Mesodermal cell (in vitro differentiated cells): Measurements from ENCODE around the gene KLHL29.

ENCODE experiments used
- H3K27ac ChIP-seq: 2 replicates; pipeline ENCODE4 v1.7.0; 2013; ENCODE audit warnings: mild to moderate bottlenecking, low read depth, low read length, moderate library complexity; ENCODE audit not compliant: severe bottlenecking
- H3K36me3 ChIP-seq: 2 replicates; pipeline ENCODE4 v1.7.1; 2013; ENCODE audit warnings: mild to moderate bottlenecking, low read length, moderate library complexity; ENCODE audit not compliant: control insufficient read depth, insufficient read depth
- H3K4me1 ChIP-seq: one replicate; pipeline ENCODE4 v1.7.1; 2013; ENCODE audit warnings: mild to moderate bottlenecking, low read length; ENCODE audit not compliant: insufficient read depth, control insufficient read depth, poor library complexity, severe bottlenecking
- H3K4me3 ChIP-seq: 2 replicates; pipeline ENCODE4 v1.7.0; 2013; ENCODE audit warnings: low read length, control low read depth, mild to moderate bottlenecking; ENCODE audit not compliant: insufficient read depth, poor library complexity, severe bottlenecking; ENCODE audit errors: extremely low read depth
- H3K9me3 ChIP-seq: 2 replicates; pipeline ENCODE4 v1.7.1; 2013; ENCODE audit warnings: mild to moderate bottlenecking, low read length, moderate library complexity; ENCODE audit not compliant: control insufficient read depth
- WGBS, 2 experiments: methylation state at CpG; one replicate each; pipeline ENCODE4 v1.1.5; 2013; ENCODE audit warnings: missing lambda C conversion rate in 2 of 2; ENCODE audit not compliant: insufficient coverage in 2 of 2; 5-methylcytosine and 5-hydroxymethylcytosine counted together

KLHL29 gene

DNA sequence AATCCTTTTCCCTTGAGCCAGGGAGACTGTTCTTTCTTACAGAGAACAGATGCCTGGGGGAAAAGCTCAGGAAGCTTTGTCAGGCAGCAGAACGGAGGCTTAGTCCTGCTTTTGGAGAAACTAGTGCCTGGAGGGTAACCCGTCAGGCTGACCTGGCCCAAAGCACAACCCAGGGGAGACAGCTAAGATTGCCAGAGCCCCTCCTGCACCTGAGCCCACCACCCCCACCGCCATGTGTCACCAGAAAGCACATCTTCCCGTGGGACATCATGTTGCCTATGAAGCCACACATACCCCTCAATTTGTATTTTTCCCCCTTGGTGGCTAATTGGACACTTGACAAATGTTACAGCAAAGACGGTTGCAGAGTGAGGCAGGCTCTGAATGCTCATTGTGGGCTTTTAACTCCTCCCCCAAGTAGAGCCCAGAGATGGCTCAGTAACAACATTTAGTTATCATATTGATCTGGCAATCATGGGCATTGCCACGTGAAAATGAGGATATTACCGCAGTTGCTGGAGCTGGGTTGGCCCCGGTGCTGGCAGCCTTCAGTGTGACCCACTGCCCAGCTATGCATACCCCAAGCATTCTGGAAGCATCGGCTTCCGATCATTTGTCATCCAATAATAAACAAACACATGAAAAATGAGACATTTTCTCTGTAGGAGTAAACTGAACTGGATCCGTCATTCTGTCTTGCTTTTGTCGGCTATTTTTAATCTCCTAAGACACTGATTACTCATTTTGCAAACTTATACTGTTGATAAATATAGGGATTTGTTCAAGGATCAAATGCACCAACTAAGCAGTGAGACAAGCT, 312.5 kb downstream of the KLHL29 start:
- Histone ChIP-seq H3K27ac (no peak overlapping the region), H3K4me3 (no peak overlapping the region), H3K9me3 (peaks cover 5% of the 10 kb centered on the region), H3K4me1 (no peaks in the 10 kb centered on the region), H3K36me3 (peaks cover 33% of the 10 kb centered on the region)
- whole genome bisulfite sequencing, 2 experiments = 84 to 87% methylated on average over 6 to 9 of the region's 12 CpGs

DNA sequence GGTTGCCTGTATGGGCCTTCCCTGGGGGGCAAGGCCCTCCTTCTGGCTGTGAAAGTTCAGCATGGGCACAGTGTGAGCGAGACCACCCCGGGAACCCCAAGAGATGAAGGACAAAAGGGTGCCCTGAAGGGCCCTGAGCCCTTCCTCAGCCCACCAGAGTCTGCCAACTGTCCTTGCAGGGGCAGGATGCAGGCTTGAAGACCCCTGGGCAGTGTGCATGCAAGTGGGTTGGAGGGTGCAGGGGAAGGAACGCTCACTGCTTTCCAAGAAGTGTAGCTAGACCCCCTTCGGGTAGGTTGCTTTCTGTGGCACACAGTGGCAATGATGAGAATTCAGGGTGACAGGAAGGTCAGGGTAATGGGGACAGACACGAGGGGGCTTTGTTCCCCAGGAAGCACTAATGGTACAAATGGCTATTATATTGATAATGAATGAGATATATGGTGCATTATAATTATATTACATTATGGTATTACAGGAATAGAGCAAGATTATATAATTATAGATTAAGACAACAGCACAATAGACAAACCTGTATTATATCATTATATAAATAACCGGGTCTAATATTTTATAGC, 313.2 kb downstream of the KLHL29 start:
- Histone ChIP-seq H3K36me3 (peaks cover 37% of the 10 kb centered on the region), H3K4me3 (no peak overlapping the region), H3K4me1 (no peaks in the 10 kb centered on the region), H3K9me3 (peaks cover 5% of the 10 kb centered on the region), H3K27ac (no peak overlapping the region)
- WGBS, 2 experiments = 89 to 94% methylated on average over 3 to 4 of the region's 6 CpGs

DNA sequence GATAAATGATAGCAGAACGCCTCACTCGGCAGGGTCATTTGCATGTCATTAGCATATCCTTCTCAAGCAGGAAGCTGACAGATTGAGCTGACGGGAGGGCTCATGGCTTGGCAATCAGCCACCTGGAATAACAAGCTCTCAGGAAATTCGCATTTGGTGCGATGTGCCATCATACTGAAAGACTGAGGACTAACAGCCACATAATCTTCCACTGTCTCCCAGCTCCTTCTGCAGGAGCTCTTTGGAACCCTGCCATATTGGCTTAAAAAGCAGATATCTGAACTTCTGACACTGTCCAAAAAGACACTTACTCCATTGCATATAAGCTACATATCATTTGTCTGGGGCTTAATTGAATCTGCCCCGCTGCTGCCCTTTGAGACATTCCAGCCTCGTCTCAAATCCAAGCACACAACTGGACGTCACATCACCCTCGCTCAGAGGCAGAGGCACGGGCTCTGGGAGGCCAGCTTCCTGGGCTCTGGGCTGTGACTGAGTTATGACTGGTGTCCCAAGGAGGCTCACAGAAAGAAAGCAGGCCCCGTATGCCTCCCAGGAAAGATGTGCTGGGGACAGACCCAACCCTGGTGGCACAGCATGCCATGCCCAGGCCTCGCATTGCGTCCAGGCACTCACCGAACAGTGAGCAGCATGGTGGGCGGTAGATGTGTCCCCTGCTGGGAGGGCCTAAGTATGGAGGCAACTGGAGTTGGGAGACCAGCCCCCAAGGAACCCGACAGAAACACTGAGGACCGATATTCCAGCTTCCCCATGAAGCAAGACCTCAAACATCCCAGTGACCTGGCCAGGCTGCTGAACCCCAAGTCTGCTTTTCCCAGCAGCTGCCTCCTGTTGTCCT, 314.0 kb downstream of the KLHL29 start:
- WGBS, 2 experiments = 85 to 91% methylated on average over 15 to 16 of the region's 17 CpGs
- no peak overlapping the region for H3K27ac ChIP-seq
- no peak overlapping the region for H3K4me3 ChIP-seq
- H3K4me1 ChIP-seq = no peaks in the 10 kb centered on the region
- peaks cover 5% of the 10 kb centered on the region for H3K9me3 ChIP-seq
- peaks cover 37% of the 10 kb centered on the region for H3K36me3 ChIP-seq

DNA sequence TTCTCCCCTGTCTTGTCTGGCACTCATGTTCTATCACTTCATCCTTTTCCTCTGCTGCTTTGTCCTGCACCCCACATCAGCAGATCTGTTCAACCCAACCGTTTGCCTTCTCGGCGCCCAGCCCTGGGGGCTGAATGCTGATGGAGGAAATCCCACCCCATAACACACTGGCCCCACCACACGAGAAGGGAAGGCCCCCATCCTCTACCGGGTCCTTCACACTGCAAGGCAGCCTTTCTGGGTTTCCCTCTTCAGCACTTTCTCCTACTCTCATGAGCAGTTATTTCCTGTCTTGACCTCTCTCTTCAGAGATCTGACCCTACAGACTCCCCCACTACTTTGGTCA, 314.6 kb downstream of the KLHL29 start:
- 95 to 96% methylated on average over 4 to 5 of the region's 5 CpGs for WGBS, 2 experiments
- H3K27ac ChIP-seq = no peak overlapping the region
- H3K9me3 ChIP-seq = peaks cover 5% of the 10 kb centered on the region
- peaks cover 37% of the 10 kb centered on the region for H3K36me3 ChIP-seq
- H3K4me3 ChIP-seq = no peak overlapping the region
- H3K4me1 ChIP-seq = no peaks in the 10 kb centered on the region

DNA sequence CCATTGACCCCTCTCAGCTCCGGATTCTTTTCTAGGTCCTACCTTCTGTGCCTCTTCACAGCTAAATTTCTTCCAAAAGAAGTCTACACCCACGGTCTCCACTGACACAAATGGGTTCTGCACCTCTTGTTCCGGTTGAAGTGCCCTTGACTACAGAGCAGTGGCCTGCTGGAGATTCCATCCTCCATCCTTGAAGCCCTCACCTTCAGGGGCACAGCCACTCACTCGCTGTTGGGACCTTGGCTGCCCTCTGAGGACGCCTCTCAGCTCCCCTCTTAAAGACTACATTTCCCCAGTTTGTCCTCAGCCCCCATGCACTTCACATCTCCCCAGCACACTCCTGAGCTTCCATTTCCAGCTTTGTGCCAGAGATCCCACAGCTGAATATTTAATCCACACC, 315.6 kb downstream of the KLHL29 start:
- H3K9me3 ChIP-seq = peaks cover 5% of the 10 kb centered on the region
- H3K36me3 ChIP-seq = peaks cover 32% of the 10 kb centered on the region
- no peak overlapping the region for H3K27ac ChIP-seq
- no peaks in the 10 kb centered on the region for H3K4me1 ChIP-seq
- WGBS, 2 experiments = 82 to 91% methylated on average over 5 of the region's 5 CpGs
- no peak overlapping the region for H3K4me3 ChIP-seq

DNA sequence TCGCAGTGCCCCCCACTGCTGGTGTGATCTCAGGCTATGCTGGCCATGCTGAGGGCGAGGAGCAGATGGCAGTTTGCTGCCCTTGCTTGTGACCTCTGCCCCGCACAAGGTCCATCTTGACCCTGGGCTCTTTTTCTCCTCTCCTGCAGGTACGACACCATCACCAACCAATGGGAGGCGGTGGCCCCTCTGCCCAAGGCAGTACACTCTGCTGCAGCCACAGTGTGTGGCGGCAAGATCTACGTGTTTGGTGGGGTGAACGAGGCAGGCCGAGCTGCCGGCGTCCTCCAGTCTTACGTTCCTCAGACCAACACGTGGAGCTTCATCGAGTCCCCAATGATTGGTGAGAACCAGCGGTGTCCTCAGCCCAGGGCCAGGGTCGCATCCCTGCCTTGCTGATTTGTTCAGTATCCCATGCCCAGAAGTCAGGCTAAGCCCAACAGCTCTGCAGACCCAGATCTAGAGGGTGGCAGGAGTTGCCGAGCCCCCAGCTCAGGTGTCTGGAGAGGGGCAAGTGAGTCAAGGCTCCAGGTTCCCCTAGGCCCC, 318.1 kb downstream of the KLHL29 start:
- Histone ChIP-seq H3K9me3 (peaks cover 5% of the 10 kb centered on the region), H3K4me3 (no peak overlapping the region), H3K4me1 (no peaks in the 10 kb centered on the region), H3K36me3 (peaks cover 20% of the 10 kb centered on the region), H3K27ac (no peak overlapping the region)
- WGBS, 2 experiments = 98% methylated on average over 15 to 16 of the region's 17 CpGs

DNA sequence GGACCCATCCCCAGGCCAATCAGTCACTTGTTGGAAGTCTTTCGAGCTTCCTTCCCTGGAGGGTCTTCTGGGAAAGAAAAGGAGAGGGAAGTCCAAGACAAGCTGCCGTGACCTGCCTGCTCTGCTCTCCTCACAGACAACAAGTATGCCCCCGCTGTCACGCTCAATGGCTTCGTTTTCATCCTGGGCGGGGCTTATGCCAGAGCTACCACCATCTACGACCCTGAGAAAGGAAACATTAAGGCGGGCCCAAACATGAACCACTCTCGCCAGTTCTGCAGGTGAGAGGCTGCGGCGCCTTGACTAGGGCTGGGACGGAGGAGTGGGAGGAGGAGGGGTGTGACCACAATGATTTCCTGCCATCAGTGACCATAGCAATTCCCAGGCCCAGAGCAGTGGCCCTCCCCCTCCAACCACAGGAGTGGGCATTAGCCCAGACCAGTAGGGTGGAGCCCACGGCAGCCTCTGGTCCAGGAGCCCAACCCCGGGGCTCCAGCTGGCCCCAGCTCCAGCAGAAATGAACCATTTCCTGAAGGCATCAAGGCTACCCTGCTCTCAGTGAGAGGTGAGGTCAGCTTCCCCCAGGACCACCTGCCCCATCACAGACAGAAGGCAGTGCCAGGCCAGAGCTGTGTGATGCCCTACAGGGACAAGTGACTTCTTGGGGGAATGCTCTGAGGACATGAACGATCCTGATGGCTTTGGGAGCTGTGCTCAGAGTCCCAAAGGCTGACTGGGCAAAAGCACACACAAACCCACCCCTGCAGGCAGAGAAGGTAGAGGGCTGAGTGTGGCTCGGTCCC, 318.8 kb downstream of the KLHL29 start:
- 88% methylated on average over 12 of the region's 16 CpGs for WGBS, 2 experiments
- Histone ChIP-seq H3K36me3 (peaks cover 23% of the 10 kb centered on the region), H3K4me3 (no peak overlapping the region), H3K4me1 (no peaks in the 10 kb centered on the region), H3K9me3 (peaks cover 5% of the 10 kb centered on the region), H3K27ac (no peak overlapping the region)

DNA sequence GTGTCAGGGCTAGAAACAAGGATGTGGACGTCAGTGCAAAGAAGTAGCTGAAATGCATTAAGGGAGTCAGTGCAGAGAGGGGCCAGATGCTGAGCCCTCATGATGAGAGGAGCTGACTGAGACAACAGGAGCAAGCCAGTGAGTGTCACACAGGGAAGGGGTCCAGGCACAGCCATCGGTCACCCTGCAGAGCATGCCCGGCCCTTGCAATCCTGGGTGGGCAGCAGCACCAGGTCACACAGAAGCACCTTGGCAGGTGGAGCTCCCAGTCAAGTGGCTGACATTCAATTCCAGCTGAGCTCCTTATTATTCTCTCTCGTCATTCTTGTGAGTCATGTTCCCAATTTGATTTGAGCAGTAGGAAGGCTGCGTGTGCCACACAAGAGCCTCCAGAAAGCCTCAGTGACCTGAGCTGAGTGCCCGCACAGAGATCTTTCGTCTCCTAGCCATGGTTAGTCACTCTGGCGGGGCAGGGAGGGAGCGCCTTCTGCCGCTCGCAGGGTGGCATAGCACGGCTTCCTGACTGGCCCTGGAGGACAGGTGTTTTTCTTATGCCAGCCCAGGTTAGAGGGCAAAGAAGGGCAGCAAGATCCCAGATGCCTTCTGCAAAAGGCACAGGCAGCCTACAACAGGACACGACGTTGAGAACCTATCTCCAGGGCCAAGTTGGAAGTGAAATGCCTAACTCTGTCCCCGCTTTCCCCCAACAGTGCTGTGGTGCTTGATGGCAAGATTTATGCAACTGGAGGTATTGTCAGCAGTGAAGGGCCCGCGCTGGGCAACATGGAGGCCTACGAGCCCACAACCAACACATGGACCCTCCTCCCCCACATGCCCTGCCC, 321.0 kb downstream of the KLHL29 start:
- Histone ChIP-seq H3K27ac (no peak overlapping the region), H3K4me1 (no peaks in the 10 kb centered on the region), H3K9me3 (no peaks in the 10 kb centered on the region), H3K4me3 (no peak overlapping the region), H3K36me3 (peaks cover 12% of the 10 kb centered on the region)
- WGBS, 2 experiments = 94 to 97% methylated on average over 17 of the region's 18 CpGs

DNA sequence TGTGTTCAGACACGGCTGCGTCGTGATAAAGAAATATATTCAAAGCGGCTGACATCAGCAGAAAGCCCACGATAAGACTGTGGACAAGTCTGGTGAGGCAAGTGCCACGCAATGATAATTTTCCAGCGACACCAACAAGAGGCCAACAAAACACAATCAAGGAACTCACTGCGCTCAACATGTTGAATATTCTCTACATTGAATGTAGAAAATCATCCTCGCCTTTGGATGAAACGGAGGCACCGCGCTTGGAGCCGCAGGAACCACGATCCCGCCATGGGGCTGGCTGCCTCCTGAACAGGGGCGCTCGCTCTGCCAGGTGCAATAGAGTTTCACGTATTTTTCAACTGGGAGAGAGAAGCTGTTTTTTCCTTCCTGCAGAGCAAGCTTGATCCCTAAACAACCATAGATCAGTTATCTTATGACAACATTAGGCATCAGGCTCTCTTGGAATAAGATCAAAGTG, 321.7 kb downstream of the KLHL29 start:
- 95 to 98% methylated on average over 15 to 18 of the region's 18 CpGs for WGBS, 2 experiments
- Histone ChIP-seq H3K4me3 (no peak overlapping the region), H3K9me3 (no peaks in the 10 kb centered on the region), H3K36me3 (peaks cover 12% of the 10 kb centered on the region), H3K27ac (no peak overlapping the region), H3K4me1 (no peaks in the 10 kb centered on the region)
